GM12878 (cell line): ENCODE results near the gene WDR59. TPM values are rescaled to one million over a fixed set of nuclear protein-coding genes. Genes with fewer than 3 reads are reported as not detected.

Experiments used
- BCLAF1 ChIP-seq: fragments of 450-650 bp; IDR thresholded peaks from 2 replicates; pipeline ENCODE4 v1.6.1; 2017; ENCODE audit warnings: antibody characterized with exemption, mild to moderate bottlenecking, moderate library complexity
- CHD1 ChIP-seq: IDR thresholded peaks from 2 replicates; pipeline ENCODE4 v1.6.1; 2012; ENCODE audit warnings: low read depth, low read length, improper control_type of control experiment
- DPF2 ChIP-seq: fragments of 450-650 bp; IDR thresholded peaks from 2 replicates; pipeline ENCODE4 v1.6.1; 2017; ENCODE audit warnings: mild to moderate bottlenecking
- FOXM1 ChIP-seq: IDR thresholded peaks from 2 replicates; pipeline ENCODE4 v1.6.1; 2012; ENCODE audit warnings: low read depth, mild to moderate bottlenecking, inconsistent platforms, low read length, moderate library complexity
- IKZF2 ChIP-seq, 2 experiments: fragments of 450-650 bp; IDR thresholded peaks; 2 replicates each; pipeline ENCODE4 v1.6.1; 2017; ENCODE audit warnings: mild to moderate bottlenecking in 2 of 2, moderate library complexity in 2 of 2
- JUNB ChIP-seq: IDR thresholded peaks from 2 replicates; pipeline ENCODE4 v1.6.1; 2016; ENCODE audit warnings: antibody characterized with exemption, mild to moderate bottlenecking
- MEF2A ChIP-seq: IDR thresholded peaks from 2 replicates; pipeline ENCODE4 v1.6.1; 2011; ENCODE audit warnings: low read depth, mild to moderate bottlenecking, low read length, moderate library complexity; ENCODE audit not compliant: insufficient read depth
- MXI1 ChIP-seq: fragments of 150-350 bp; IDR thresholded peaks from 2 replicates; pipeline ENCODE4 v1.6.1; 2011; ENCODE audit warnings: low read depth, mild to moderate bottlenecking, inconsistent platforms, low read length, improper control_type of control experiment
- PAX8 ChIP-seq: fragments of 450-650 bp; IDR thresholded peaks from 2 replicates; pipeline ENCODE4 v1.6.1; 2017; ENCODE audit warnings: mild to moderate bottlenecking, moderate library complexity
- SUPT20H ChIP-seq: IDR thresholded peaks from 2 replicates; pipeline ENCODE4 v1.6.1; 2011; ENCODE audit warnings: low read depth, mild to moderate bottlenecking, low read length, moderate library complexity, borderline replicate concordance; ENCODE audit not compliant: control insufficient read depth
- polyA plus RNA-seq, 11 experiments: library from polyadenylated mRNA; depleted of rRNA in 4 of 11; unstranded in 6 of 11; stranded (reverse) in 5 of 11; fragments of >200 nt; fragmentation: Nextera tagmentation in 4 of 11; fragmentation: Illumina TruSeq in 1 of 11; extraction: Ambion mirVana in 4 of 11; extraction: Trizol in 1 of 11; gene quantifications; 1 replicate in 1 of 11; 2 replicates in 10 of 11; pipeline versions ENCODE4 v1.2.1 to v1.2.3, GENCODE V29; 2011 to 2016; ENCODE audit warnings: inconsistent platforms in 2 of 11, missing spikeins in 2 of 11, low read depth in 1 of 11
- total RNA-seq, 4 experiments: library from RNA; depleted of rRNA in 3 of 4; stranded (reverse); fragments of >200 nt in 3 of 4; fragmentation: Illumina TruSeq in 1 of 4; extraction: Trizol in 1 of 4; gene quantifications; 2 replicates each; pipeline versions ENCODE4 v1.2.1 to v1.2.3, GENCODE V29; 2013 to 2021

WDR59 gene
- total and polyA plus RNA-seq, 10 of the 15 experiments (the other 5 are each of a cell fraction or from before 2014, with no cell fraction given): 9.7 to 78.4 (median 24.5) TPM

GRCh38 chr16:75011634-75012307 is 26.8 kb upstream of the WDR59 start (continued):
- TF ChIP-seq FOXM1 (peak; percentile 92), BCLAF1 (no peak), PAX8 (no peak), CHD1 (0 out of 2 replicates have a peak, but pooled peaks have one; percentile 26), MXI1 (peak; percentile 49; the same call in 1 of the 2 replicates), SUPT20H (no peak), DPF2 (peak; percentile 70; the same call in 1 of the 2 replicates), JUNB (peak; percentile 87), MEF2A (peak; percentile 84), IKZF2 (IDR thresholded peaks at IDR 0.05) (peak; percentile 91)
- TF ChIP-seq, all 136 proteins: peak for 56
